A549 (cell line): ENCODE results near the gene CCDC182. TPM values are rescaled to one million over a fixed set of nuclear protein-coding genes. Genes with fewer than 3 reads are reported as not detected.

ENCODE experiments used
- ATAC-seq, 2 experiments: fragments of 200-7000 bp in 1 of 2; fragments of >200 bp in 1 of 2; cut with Nextera tagmentation in 1 of 2; cut with Tn5 transposase in 1 of 2; 3 replicates each; pipeline versions ENCODE4 v1.8.0 to v1.9.1; 2018 to 2020; ENCODE audit warnings: mild to moderate bottlenecking in 1 of 2, moderate library complexity in 1 of 2
- CTCF ChIA-PET: fragments of 300-600 bp; sonication (Branson Sonifier 250); formaldehyde crosslinking; extraction: SDS; loops from one replicate; lab custom pipeline; 2021; ENCODE audit warnings: antibody characterized with exemption, inconsistent platforms; lab: Yijun Ruan, JAX
- POLR2A ChIA-PET: fragments of 350-600 bp; formaldehyde crosslinking; extraction: SDS; loops from one replicate; lab custom pipeline; 2021; ENCODE audit warnings: antibody characterized with exemption, inconsistent platforms; lab: Yijun Ruan, JAX
- DNase-seq, 2 experiments: peaks; one replicate each; pipeline versions ENCODE4 v3.0.0 to v3.0.0-alpha.2; 2011 to 2016; ENCODE audit warnings: low read depth in 1 of 2, low spot score in 1 of 2
- FAIRE-seq: peaks from 2 replicates; lab custom pipeline; 2011; peaks lifted over from hg19 to GRCh38; lab: Jason Lieb, UNC
- H3K27ac ChIP-seq, 2 experiments: fragments of >200 bp; sonication (Bioruptor Twin); formaldehyde crosslinking; 3 replicates each; pipeline ENCODE4 v1.5.1; 2016 to 2017
- H3K4me1 ChIP-seq: fragments of >200 bp; sonication (Bioruptor Twin); formaldehyde crosslinking; 3 replicates; pipeline ENCODE4 v1.6.1; 2016
- H3K4me2 ChIP-seq: fragments of >200 bp; sonication (Bioruptor Twin); formaldehyde crosslinking; 3 replicates; pipeline ENCODE4 v1.6.1; 2016
- H3K4me3 ChIP-seq: fragments of >200 bp; sonication (Bioruptor Twin); formaldehyde crosslinking; 3 replicates; pipeline ENCODE4 v1.5.1; 2016
- H3K9me3 ChIP-seq: fragments of >200 bp; sonication (Bioruptor Twin); formaldehyde crosslinking; 3 replicates; pipeline ENCODE4 v1.6.1; 2016
- BCL3 ChIP-seq: fragments of >200 bp; sonication (Bioruptor Twin); formaldehyde crosslinking; IDR thresholded peaks from 3 replicates; pipeline ENCODE4 v1.6.1; 2016
- CBX2 ChIP-seq: fragments of 200-600 bp; sonication (generic); IDR thresholded peaks from 2 replicates; pipeline ENCODE4 v1.6.1; 2016; ENCODE audit warnings: low read depth, mild to moderate bottlenecking, borderline replicate concordance
- CEBPB ChIP-seq, 2 experiments: fragments of >200 bp in 1 of 2; sonication (Bioruptor Twin) in 1 of 2; formaldehyde crosslinking in 1 of 2; IDR thresholded peaks; 2 replicates each; pipeline ENCODE4 v1.6.1; 2012 to 2016
- CHD2 ChIP-seq: fragments of 150-350 bp; IDR thresholded peaks from 2 replicates; pipeline ENCODE4 v1.6.1; 2014; ENCODE audit warnings: low read length; ENCODE audit not compliant: partially characterized antibody
- EHMT2 ChIP-seq: fragments of 200-600 bp; sonication (generic); IDR thresholded peaks from 2 replicates; pipeline ENCODE4 v1.6.1; 2016; ENCODE audit warnings: antibody characterized with exemption, low read depth, mild to moderate bottlenecking, moderate library complexity
- JUNB ChIP-seq: fragments of >200 bp; sonication (Bioruptor Twin); formaldehyde crosslinking; IDR thresholded peaks from 2 replicates; pipeline ENCODE4 v1.6.1; 2016
- MYC ChIP-seq: IDR thresholded peaks from 2 replicates; pipeline ENCODE4 v1.6.1; 2012; ENCODE audit warnings: mild to moderate bottlenecking, inconsistent platforms, low read length, improper control_type of control experiment, borderline replicate concordance
- NFE2L2 ChIP-seq: fragments of 150-350 bp; conservative IDR thresholded peaks from 2 replicates; pipeline ENCODE4 v1.6.1; 2014; ENCODE audit warnings: low read length
- NPAS2 ChIP-seq: fragments of 250-450 bp; sonication (Bioruptor Pico); IDR thresholded peaks from 2 replicates; pipeline ENCODE4 v1.8.0; 2022; ENCODE audit warnings: mild to moderate bottlenecking, moderate library complexity, borderline replicate concordance
- RCOR1 ChIP-seq: fragments of 150-350 bp; IDR thresholded peaks from 2 replicates; pipeline ENCODE4 v1.6.1; 2014; ENCODE audit warnings: antibody characterized with exemption, low read length, low read depth
- RFX5 ChIP-seq: fragments of 450-650 bp; IDR thresholded peaks from 2 replicates; pipeline ENCODE4 v1.7.1; 2014; ENCODE audit warnings: antibody characterized with exemption, mild to moderate bottlenecking, moderate library complexity
- SMC3 ChIP-seq: fragments of >200 bp; sonication (Bioruptor Twin); formaldehyde crosslinking; IDR thresholded peaks from 3 replicates; pipeline ENCODE4 v1.6.1; 2018; ENCODE audit warnings: inconsistent platforms
- USF2 ChIP-seq: fragments of 450-650 bp; IDR thresholded peaks from 2 replicates; pipeline ENCODE4 v1.6.1; 2014; ENCODE audit warnings: antibody characterized with exemption
- ZNF302 ChIP-seq: fragments of 250-450 bp; sonication (Bioruptor Pico); IDR thresholded peaks from 2 replicates; pipeline ENCODE4 v1.9.0; 2021; ENCODE audit warnings: inconsistent platforms, mild to moderate bottlenecking, moderate library complexity
- WGBS: methylation state at CpG from one replicate; pipeline ENCODE4 v1.1.6; 2017; ENCODE audit errors: missing lambda C conversion rate; 5-methylcytosine and 5-hydroxymethylcytosine counted together
- polyA plus RNA-seq, 4 experiments: library from polyadenylated mRNA; depleted of rRNA in 3 of 4; stranded (reverse); fragments of >200 nt; fragmentation: RNase III in 1 of 4; extraction: RNeasy Plus Mini Kit Qiagen cat#74134 plus additional on column Dnase treatment in 1 of 4; gene quantifications; 2 replicates in 3 of 4; 3 replicates in 1 of 4; pipeline ENCODE4 v1.2.3, GENCODE V29; 2011 to 2017
- TF ChIP-seq, protein P1 (sequence below): fragments of 250-450 bp; sonication (Bioruptor Pico); IDR thresholded peaks from 2 replicates; pipeline ENCODE4 v1.5.0; 2020; ENCODE audit warnings: low read depth, mild to moderate bottlenecking, moderate library complexity
- TF ChIP-seq, protein P2 (sequence below): fragments of 150-350 bp; IDR thresholded peaks from 2 replicates; pipeline ENCODE4 v1.6.1; 2014; ENCODE audit warnings: low read depth, mild to moderate bottlenecking, low read length

Gene CCDC182
- polyA plus RNA-seq, 2 of the 4 experiments (the other 2 are of a cell fraction) = not detected

DNA sequence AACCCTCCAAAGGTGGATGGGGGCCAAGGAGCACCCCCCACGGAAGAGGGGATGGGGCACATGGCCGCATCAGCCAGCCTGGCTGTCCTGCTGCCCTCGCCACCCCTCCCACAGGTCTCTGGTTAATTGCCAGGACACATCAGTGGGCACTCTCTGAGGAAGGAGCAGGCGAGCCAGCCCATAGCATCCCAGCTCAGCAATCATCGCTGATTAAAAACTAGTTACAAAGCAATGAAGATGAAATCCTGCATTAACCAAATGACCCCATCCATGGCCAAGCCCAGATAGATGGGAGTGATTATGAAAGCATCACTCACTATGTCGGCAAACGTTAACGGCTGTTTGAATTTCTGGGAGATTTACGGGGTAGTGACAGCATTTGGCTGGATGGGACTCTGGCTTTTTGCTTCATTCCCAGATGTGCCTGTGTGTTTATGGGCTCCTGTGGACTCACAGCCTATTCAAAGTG lies 45.3 kb downstream of the CCDC182 start:
- no peak overlapping the region for H3K4me3 ChIP-seq
- ATAC-seq = no peak
- no peak overlapping the region for H3K4me2 ChIP-seq
- 43% methylated on average over 9 of the region's 9 CpGs for WGBS
- no peaks in the 10 kb centered on the region for H3K4me1 ChIP-seq
- H3K9me3 ChIP-seq = peaks cover 4% of the 10 kb centered on the region; the same call in 1 of the 3 replicates
- no peak for TF ChIP-seq CHD2
- TF ChIP-seq USF2 = no peak
- TF ChIP-seq ZNF302 (CRISPR knock-in tag) = no peak
- no peak for TF ChIP-seq RFX5
- TF ChIP-seq, protein P1, sequence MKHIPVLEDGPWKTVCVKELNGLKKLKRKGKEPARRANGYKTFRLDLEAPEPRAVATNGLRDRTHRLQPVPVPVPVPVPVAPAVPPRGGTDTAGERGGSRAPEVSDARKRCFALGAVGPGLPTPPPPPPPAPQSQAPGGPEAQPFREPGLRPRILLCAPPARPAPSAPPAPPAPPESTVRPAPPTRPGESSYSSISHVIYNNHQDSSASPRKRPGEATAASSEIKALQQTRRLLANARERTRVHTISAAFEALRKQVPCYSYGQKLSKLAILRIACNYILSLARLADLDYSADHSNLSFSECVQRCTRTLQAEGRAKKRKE (CRISPR knock-in tag) = no peak
- DNase-seq = no peak
- CTCF ChIA-PET = interaction anchor here (0.6 kb wide), 1 partner anchor 139 kb away, joined by 3 read pairs; no protein-coding TSS in a partner anchor
- no peak for FAIRE-seq
- POLR2A ChIA-PET = no interaction called here
- no peak overlapping the region for H3K27ac ChIP-seq

DNA sequence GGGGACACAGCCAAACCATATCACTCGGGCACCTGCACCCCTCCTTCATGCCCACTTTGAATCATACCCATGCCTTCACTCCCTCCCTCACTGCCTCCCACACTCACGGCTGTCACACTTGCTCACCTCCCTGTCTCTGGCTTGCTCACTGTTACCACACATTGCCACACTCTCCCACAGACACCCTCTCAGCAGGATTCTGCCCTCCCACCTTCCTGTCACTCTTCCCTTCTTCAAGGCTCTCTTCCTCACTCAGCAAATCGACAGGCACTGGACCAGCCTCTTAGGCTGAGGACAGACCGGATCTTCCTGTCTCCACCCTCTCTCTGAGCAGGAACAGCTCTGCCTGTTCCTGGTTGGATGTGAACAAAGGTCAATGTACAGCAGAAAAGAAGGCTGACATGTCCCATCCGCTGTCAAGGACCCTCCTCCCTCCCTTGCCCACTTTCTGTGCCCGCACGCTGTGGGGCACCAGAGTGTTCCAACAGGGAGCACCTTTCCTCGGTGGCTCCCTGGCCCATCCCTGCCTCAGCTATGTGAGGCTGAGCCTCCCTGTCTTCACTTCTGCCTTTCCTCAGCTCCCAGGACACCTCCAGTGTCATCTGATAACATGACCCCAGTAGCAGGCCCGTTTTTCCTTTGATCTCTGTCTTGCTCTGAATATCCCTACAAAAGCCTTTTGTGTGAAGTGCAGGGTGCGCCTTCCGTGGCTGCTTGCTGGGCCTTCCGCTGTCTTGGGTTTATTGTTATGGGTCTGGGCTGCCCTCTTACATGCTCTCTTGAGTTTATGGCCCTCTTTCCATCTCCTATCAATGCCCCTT lies 47.0 kb downstream of the CCDC182 start:
- FAIRE-seq = no peak
- DNase-seq = no peak
- H3K4me3 ChIP-seq = no peak overlapping the region
- no peaks in the 10 kb centered on the region for H3K4me1 ChIP-seq
- CTCF ChIA-PET = interaction anchor here (1.2 to 3.9 kb wide), 2 partner anchors 9 to 26 kb away, joined by 3 to 26 read pairs; no protein-coding TSS in a partner anchor
- peaks cover 4% of the 10 kb centered on the region; the same call in 1 of the 3 replicates for H3K9me3 ChIP-seq
- no peak for ATAC-seq
- H3K27ac ChIP-seq = no peak overlapping the region
- no peak for TF ChIP-seq MYC
- TF ChIP-seq, protein P1 (CRISPR knock-in tag) = no peak
- no peak for TF ChIP-seq SMC3
- no peak for TF ChIP-seq JUNB
- TF ChIP-seq CBX2 = no peak
- no peak for TF ChIP-seq RCOR1
- no peak for TF ChIP-seq EHMT2
- no peak for TF ChIP-seq BCL3
- TF ChIP-seq CEBPB (IDR thresholded peaks at IDR 0.05) = no peak
- no peak for TF ChIP-seq NFE2L2
- TF ChIP-seq CHD2 = no peak
- no peak for TF ChIP-seq NPAS2
- TF ChIP-seq, protein P2, sequence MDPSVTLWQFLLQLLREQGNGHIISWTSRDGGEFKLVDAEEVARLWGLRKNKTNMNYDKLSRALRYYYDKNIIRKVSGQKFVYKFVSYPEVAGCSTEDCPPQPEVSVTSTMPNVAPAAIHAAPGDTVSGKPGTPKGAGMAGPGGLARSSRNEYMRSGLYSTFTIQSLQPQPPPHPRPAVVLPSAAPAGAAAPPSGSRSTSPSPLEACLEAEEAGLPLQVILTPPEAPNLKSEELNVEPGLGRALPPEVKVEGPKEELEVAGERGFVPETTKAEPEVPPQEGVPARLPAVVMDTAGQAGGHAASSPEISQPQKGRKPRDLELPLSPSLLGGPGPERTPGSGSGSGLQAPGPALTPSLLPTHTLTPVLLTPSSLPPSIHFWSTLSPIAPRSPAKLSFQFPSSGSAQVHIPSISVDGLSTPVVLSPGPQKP = no peak
- H3K4me2 ChIP-seq = no peak overlapping the region
- 63% methylated on average over 12 of the region's 12 CpGs for WGBS
- POLR2A ChIA-PET = no interaction called here
